Subcutaneous adipose tissue (tissue), 4 donors: ENCODE data around the gene PPP2R5A. TPM values are rescaled to one million over a fixed set of nuclear protein-coding genes. Genes with fewer than 3 reads are reported as not detected.

Experiments used
- CTCF ChIP-seq: fragments of 450-650 bp; IDR thresholded peaks from one replicate; pipeline ENCODE4 v1.5.1; 2016; ENCODE audit warnings: low read depth, mild to moderate bottlenecking, control low read depth, antibody characterized with exemption, moderate library complexity
- total RNA-seq, 4 donors: library from RNA; depleted of rRNA; stranded (reverse); fragments of >200 nt; gene quantifications; one replicate each; pipeline ENCODE4 v1.1.0, GENCODE V29; 2016

PPP2R5A gene
- total RNA-seq, 4 donors from 2014 or later = 84.5 to 130 (median 106) TPM

GRCh38 chr1:212364985-212365384, 79.8 kb downstream of the PPP2R5A start:
- no peak for TF ChIP-seq CTCF

- no peak for TF ChIP-seq CTCF
These were observed 81.7 kb downstream of the PPP2R5A start for GRCh38 chr1:212366901-212367300.

- TF ChIP-seq CTCF = no peak
These were observed 82.4 kb downstream of the PPP2R5A start for GRCh38 chr1:212367474-212368072.

- no peak for TF ChIP-seq CTCF
These were observed 82.9 kb downstream of the PPP2R5A start for GRCh38 chr1:212368073-212368484.

GRCh38 chr1:212375986-212376385, 90.8 kb downstream of the PPP2R5A start:
- TF ChIP-seq CTCF = no peak

GRCh38 chr1:212377644-212378043, 92.4 kb downstream of the PPP2R5A start:
- TF ChIP-seq CTCF = no peak

GRCh38 chr1:212379366-212379765, 94.2 kb downstream of the PPP2R5A start:
- TF ChIP-seq CTCF = no peak
